Measurements from ENCODE around the gene LMBR1L. TPM values are rescaled to one million over a fixed set of nuclear protein-coding genes. Genes with fewer than 3 reads are reported as not detected.

LMBR1L gene, protein sequence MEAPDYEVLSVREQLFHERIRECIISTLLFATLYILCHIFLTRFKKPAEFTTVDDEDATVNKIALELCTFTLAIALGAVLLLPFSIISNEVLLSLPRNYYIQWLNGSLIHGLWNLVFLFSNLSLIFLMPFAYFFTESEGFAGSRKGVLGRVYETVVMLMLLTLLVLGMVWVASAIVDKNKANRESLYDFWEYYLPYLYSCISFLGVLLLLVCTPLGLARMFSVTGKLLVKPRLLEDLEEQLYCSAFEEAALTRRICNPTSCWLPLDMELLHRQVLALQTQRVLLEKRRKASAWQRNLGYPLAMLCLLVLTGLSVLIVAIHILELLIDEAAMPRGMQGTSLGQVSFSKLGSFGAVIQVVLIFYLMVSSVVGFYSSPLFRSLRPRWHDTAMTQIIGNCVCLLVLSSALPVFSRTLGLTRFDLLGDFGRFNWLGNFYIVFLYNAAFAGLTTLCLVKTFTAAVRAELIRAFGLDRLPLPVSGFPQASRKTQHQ
- total RNA-seq: 154 TPM

DNA sequence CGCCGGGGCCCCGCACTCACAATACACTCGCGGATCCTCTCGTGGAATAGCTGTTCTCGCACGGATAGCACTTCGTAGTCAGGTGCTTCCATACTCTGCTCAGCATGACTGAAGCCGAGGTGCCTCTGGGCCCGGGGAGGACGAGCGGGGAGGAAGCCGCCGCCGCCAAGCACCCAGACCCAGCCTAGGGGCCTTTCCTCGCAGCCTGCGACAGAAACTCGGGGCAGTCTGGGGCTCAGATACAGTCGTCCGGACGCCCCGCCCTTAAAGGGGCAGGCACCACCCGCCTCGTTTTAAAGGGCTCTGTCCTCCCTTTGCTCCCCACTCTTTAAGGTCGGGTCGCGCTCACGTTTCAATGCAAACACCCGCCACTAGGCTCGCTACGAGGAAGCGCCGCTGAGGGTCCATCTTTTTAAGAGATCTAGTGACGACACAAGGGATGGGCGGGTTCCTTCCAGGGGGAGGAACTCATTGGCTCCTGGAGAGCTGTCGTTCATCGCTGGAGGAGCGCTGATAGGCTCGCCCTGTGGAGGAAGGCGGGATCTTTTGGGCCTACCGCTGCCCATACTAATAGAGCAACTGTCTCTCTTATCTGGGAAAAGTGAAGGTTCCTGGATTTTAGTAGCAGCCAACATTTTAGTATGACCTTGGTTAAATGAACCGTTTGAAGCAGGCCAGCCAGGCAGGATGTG lies at the start of gene LMBR1L:
Gene LMBR1L (minus strand): TSS at position 384 of the 692 bp plus-strand sequence. CDS start 292 bp downstream, at position 92.

DNA sequence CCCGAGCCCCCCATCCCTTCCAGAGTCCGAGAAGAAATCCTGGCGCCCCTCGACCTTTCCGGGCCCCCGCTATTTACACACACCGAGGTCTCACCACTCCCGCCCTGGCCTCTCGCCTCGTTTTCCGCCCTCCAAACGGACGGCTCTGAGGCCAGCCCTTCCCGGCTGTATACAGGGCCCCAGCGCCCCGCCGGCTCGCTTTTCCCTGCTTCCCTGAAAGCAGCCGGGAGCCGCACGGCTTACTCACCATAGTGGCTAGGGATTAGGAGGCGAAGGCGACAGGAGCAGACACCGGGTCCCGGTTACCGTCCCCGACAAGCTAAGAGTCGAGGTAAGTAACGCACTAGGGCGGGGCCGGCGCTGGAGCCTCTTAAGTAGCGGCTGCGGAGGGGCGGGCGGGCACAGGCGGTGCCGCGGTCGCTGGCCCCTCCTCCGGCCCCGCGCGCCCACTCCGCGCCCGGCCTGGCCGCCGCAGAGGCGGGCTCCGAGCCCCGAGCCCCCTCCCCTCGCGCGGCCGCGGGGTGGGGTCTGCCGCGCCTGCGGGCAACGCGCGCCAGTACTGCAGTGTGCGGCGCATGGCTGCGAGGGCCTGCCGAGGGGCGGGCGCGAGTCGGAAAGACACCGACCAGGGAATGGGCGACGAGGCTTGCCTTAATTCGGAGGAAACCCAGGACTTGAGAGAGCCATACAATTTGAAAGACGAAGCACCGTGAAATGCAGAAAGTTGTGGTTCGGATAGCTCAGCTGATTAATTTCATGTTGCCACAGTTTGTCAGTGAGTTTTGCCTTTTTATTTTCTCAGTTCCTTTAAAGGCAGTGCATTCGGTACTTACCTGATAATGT lies 20.6 kb upstream of the LMBR1L start, which contains the start of gene TUBA1B:
Gene TUBA1B (minus strand): TSS at position 345 of the 843 bp plus-strand sequence. CDS start 95 bp downstream, at position 250.

DNA sequence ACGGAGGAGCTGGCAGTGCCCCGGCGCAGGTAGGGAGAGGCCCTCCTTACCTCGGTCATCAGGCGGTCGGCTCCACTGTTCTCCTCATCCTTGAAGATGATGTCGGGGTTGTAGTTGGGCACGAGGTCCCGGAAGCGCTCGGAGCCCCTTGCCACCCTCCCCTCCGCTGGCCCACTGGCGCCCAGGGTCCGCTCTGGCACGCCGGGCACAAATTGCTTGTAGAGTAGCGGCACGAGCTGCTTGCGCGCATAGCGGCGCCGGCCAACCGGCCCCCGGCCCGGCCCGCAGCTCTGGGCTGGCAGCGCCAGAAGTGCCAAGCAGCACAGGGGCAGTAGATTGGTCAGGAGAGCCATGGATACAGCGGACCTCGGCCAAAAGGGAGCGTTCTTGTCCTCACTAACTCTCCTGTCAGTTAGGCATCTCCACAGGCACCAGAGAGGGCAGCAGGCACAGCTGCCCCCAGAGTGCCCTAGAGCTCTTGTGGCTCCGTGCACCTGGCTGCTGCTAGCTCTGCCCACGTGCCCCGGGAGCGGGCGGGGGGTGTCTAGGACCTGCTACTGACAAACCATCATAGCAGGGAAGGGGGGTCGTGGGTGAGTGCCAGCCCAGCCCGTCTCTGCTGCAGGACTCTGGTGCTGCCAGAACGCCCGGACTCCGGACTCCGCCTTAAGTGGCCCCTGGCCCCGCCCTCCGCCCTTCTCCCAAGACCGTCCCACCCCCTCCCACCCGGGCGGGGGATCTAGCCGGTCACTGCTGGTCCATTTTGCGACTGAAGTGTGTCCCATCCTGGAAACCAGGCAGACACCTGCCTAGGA lies 16.3 kb downstream of the LMBR1L start, which contains the start of gene DHH:
Gene DHH (minus strand): TSS at position 642 of the 815 bp plus-strand sequence. CDS start 289 bp downstream, at position 353.

DNA sequence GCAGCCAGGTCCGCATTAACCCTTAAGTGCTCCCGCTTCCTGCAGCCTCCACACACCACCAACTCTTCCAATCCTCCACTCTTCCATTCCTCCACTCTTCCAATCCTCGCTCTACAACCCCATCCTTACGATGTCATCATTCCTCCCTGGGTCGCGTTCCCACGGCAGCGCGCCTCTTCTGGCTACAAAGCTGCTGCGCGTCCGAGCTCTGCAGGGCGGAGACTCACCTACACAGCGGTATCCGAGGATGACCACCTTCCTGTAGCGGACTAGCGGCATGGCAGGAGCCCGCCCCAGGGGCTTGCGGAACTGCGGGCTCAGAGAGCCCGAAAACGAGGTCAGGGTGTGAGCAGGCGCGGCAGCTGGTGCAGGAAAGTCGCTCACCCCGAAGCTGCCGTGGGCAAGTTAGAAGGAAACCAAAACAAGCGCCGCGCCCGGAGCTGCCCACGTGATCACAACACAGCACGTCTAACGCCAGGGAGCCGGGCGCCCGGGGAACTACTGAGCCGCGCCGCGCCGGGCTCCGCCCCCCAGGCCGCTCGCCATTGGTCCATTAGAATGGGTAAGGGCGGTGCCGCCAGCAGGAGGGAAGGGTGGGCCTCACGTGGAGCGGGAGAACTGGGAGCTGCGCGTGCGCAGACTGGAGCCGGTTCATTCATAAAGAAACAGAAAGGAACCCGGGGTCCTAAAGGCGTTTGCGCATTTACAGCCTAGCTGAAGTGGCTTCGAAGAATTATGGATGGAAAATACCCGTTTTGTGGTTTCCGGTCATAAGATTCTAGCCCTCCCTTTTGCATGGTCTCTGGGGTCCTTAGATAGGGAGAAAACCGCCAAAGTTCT lies 40.9 kb downstream of the LMBR1L start, which contains the start of gene RHEBL1:
Gene RHEBL1 (minus strand): TSS at position 473 of the 840 bp plus-strand sequence. CDS start 194 bp downstream, at position 279.

DNA sequence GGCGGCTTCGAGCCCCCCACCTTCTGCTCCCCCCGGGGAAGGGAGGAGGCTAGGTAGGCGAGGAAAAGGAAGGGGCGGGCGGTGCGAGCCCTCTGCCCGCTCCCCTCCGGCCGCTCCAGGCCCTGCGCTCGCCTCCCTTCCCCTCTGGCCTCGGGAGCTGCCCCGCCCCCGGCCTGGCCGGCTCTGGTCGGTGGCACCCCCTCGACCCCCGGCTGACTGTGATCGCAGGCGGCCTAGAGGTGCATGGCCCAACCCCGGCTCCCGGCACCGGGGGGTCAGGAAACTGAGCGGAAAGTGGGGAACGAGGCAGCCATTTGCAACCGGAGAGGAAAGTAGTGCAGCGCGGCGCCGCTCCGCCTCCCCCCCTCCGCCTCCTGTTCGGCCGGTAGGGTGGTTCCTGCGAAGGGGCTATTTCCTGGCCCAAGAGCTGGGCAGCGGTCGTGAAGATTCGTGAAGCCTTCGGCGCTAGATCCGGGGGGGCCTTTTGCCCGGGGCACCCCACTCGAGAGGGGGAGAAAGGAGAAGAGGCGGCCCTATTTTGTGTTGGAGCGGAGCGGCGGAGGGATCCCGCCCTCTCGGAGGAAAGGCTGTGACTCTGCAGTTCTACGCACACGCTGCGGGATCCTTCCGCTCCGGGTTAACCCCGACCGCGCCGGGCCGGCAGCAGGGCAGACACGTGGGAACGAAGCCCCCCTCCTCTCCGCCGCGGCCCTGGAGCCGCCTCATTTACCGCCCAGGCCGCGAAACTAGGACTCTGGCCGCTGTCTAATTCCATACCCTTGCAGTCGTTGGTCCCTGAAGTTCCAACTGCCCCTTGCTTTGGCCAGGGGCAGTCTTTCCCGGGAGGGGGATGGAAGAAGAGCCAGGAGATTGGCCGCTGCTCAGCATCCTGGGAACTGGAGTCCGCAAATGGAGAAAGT lies 50.1 kb downstream of the LMBR1L start, which contains the start of gene KMT2D:
Gene KMT2D (minus strand): TSS at position 558 of the 920 bp plus-strand sequence. CDS start 5,470 bp downstream, outside the sequence.

Small RNA genes within 50 kb of the gene (small RNA-seq; reads per million reads assigned to genes)
- not detected for gene RF00019 (ENCODE audit: low replicate concordance)

Other genes starting within 250 kb of the LMBR1L start
- gene RND1, start 245.0 kb downstream of the LMBR1L start, total RNA-seq: 29.1 TPM
- 12.2 TPM for gene FKBP11, start 185.4 kb downstream of the LMBR1L start, total RNA-seq
- 71.4 TPM for gene ARF3, start 153.4 kb downstream of the LMBR1L start, total RNA-seq
- gene WNT10B, start 139.1 kb downstream of the LMBR1L start, total RNA-seq: 3.4 TPM
- gene WNT1, start 132.5 kb downstream of the LMBR1L start, total RNA-seq: not detected
- 5.3 TPM for gene DDN, start 111.5 kb downstream of the LMBR1L start, total RNA-seq
- gene PRKAG1, start 92.1 kb downstream of the LMBR1L start, total RNA-seq: 26.3 TPM
- 57.6 TPM for gene KMT2D, start 50.1 kb downstream of the LMBR1L start, total RNA-seq
- gene RHEBL1, start 40.9 kb downstream of the LMBR1L start, total RNA-seq: 0.63 TPM
- gene DHH, start 16.0 kb downstream of the LMBR1L start, total RNA-seq: 0.31 TPM
- gene TUBA1B, start 20.5 kb upstream of the LMBR1L start, total RNA-seq: 1,288 TPM
- gene TUBA1A, start 78.2 kb upstream of the LMBR1L start, total RNA-seq: 9,192 TPM
- gene TUBA1C, start 154.2 kb upstream of the LMBR1L start, total RNA-seq: 35.7 TPM
- gene PRPH, start 184.3 kb upstream of the LMBR1L start, total RNA-seq: 2.2 TPM
- gene TROAP, start 212.4 kb upstream of the LMBR1L start, total RNA-seq: 2.8 TPM
- gene C1QL4, start 226.3 kb upstream of the LMBR1L start, total RNA-seq: not detected
- not detected for gene DNAJC22, start 236.0 kb upstream of the LMBR1L start, total RNA-seq